ENCODE measurements around the gene KRTAP5-8. TPM values are rescaled to one million over a fixed set of nuclear protein-coding genes. Genes with fewer than 3 reads are reported as not detected.
"Not testable (repeated sequence)": the region's sequence is repeated elsewhere in the genome, so short reads cannot be mapped to it uniquely, and the experiment has no call there.

KRTAP5-8 gene
- not detected in 2 replicates for total RNA-seq (2014; rRNA removed; shearing (Covaris generic))

GRCh38 chr11:71537977-71538665 is at the start of gene KRTAP5-8:
Gene KRTAP5-8 (plus strand): TSS chr11:71538025. CDS start chr11:71538056, 31 bp downstream.
- H3K36me3 ChIP-seq (replicated peaks; ENCODE audit: control insufficient read depth, insufficient read depth, low read length); DNase-seq; H3K4me3 ChIP-seq (ENCODE audit: insufficient read depth, low read depth, low read length); H3K27me3 ChIP-seq (ENCODE audit: control insufficient read depth, insufficient read depth, low read length): not testable (repeated sequence)

- Histone ChIP-seq H3K4me3 (ENCODE audit: insufficient read depth, low read depth, low read length) (no peak overlapping the region), H3K27me3 (ENCODE audit: control insufficient read depth, insufficient read depth, low read length) (no peaks in the 10 kb centered on the region), H3K36me3 (replicated peaks; ENCODE audit: control insufficient read depth, insufficient read depth, low read length) (peaks cover 3% of the 10 kb centered on the region)
- DNase-seq: no peak
Observed at GRCh38 chr11:71488681-71489270, 49.0 kb upstream of the KRTAP5-8 start.

DNA sequence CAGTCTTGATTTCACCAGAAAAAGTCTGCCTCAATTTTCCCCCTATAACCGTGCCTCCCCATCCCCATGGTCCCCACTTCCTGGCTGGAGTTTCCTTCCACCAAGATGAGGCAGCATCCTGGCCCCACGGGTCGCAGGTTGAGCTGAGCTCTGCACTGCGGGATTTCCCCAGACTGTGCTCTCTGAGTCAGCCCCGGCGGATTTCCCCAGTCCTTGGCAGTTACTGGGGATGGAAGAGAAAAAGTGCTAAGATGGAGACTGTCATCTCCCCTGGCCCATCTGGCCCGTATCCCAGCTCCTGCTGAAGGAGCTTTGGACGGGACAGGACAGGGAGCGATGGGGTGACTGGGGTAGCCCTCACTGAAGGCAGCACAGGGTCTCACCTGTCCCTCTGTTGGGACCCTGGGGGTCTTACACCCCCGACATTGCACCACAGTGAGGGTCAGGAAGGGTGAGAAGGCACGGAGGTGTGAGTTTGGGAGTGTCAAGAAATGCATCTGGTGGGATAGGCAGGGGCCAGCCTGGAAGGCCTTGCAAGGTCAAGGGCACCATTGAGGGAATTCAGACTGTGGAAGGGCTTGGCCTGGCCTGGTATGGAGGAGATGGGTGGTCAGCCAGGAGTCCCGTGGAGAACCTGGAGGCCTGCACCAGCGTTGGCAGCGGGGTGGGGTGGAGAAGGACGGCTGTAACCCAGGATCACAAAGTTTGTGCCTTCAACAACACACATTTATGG is 48.3 kb upstream of the KRTAP5-8 start:
- no peak for DNase-seq
- H3K36me3 ChIP-seq (replicated peaks; ENCODE audit: control insufficient read depth, insufficient read depth, low read length): no peaks in the 10 kb centered on the region; the same call in none of the 2 replicates
- H3K4me3 ChIP-seq (ENCODE audit: insufficient read depth, low read depth, low read length): no peak overlapping the region
- H3K27me3 ChIP-seq (ENCODE audit: control insufficient read depth, insufficient read depth, low read length): no peaks in the 10 kb centered on the region

DNA sequence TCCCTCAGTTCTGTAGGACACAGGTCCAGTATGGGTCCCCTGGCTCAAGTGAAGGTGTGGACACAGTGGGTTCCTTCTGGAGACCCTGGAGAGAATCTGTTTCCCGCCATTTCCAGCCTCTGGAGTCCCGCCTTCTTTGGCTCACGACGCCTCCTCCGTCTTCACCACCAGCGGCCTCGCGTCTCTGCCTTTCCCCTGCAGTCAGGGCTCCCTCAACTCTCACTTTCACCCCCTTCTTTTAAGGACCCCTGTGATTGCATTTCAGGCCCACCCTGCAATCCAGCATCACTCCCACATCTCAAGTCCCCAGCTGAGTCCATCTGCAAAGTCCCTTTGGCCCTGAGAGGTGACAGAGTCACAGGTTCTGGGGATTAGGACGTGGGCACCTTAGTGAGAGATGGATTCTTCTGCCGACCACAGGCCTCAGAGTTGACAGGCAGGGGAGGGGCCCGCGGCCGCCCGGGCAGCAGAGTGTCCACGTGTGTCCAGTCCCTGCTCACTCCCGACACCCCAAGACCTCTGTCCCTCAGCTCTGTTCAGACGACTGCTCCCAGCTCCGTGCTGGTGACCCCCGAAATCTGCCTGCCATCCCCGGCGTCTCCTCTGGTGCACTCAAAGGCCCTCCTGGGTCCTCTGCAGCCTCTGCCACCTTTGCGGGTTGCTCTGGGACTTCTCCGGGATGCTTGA is 47.6 kb upstream of the KRTAP5-8 start:
- H3K4me3 ChIP-seq (ENCODE audit: insufficient read depth, low read depth, low read length): no peak overlapping the region
- DNase-seq: no peak
- no peaks in the 10 kb centered on the region for H3K27me3 ChIP-seq (ENCODE audit: control insufficient read depth, insufficient read depth, low read length)
- no peaks in the 10 kb centered on the region; the same call in none of the 2 replicates for H3K36me3 ChIP-seq (replicated peaks; ENCODE audit: control insufficient read depth, insufficient read depth, low read length)

DNA sequence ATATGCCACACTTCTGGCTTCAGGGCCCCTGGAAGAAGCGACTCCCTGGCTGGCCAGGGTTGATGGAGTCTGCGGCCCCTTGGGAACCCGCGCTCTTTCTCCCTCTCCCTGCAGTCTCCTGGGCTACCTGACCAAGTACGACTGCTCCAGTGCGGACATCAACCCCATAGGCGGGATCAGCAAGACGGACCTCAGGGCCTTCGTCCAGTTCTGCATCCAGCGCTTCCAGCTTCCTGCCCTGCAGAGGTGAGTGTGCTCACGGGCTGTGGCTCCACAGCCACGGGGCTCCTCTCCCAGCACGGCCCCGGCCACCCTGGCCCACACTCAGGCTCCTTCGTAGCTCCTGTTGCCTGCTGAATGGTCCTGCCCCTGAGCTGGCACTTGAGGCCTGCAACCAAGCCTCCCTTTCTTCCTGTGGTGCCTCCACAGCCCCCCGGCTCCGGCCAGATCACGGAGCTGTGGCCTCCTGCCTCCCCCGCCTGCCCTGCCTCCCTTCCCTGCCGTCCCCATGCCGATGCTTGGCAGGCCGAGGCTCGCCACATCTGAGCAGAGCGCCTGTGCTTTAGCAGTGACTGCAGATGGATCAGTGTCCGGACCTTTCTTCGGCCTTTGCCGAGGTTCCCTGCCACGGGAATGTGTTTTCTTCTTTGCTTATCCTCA is 47.0 kb upstream of the KRTAP5-8 start:
- H3K36me3 ChIP-seq (replicated peaks; ENCODE audit: control insufficient read depth, insufficient read depth, low read length): no peaks in the 10 kb centered on the region; the same call in none of the 2 replicates

DNA sequence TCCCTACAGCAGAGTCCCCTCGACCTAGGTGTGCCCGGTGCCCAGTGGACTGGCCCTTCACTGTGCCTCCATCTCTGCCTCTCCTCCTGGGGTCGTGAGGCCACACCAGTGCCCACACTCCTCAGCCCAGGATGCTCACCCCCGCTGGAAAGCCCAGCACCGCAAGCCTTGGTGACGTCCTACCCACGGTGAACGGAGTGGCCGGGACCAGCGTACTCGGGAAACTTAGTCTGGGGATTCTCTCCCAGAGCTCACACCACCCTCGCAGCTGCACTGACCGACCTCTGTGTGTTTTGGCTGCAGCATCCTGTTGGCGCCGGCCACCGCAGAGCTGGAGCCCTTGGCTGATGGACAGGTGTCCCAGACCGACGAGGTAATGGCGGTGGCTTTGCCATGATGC is 46.3 kb upstream of the KRTAP5-8 start:
- Histone ChIP-seq H3K27me3 (ENCODE audit: control insufficient read depth, insufficient read depth, low read length) (no peaks in the 10 kb centered on the region), H3K4me3 (ENCODE audit: insufficient read depth, low read depth, low read length) (no peak overlapping the region), H3K36me3 (replicated peaks; ENCODE audit: control insufficient read depth, insufficient read depth, low read length) (no peaks in the 10 kb centered on the region; the same call in none of the 2 replicates)
- DNase-seq: no peak

More for the DNA sequence above, 47.0 kb upstream of the KRTAP5-8 start:
- no peak for DNase-seq
- Histone ChIP-seq H3K27me3 (ENCODE audit: control insufficient read depth, insufficient read depth, low read length) (no peaks in the 10 kb centered on the region), H3K4me3 (ENCODE audit: insufficient read depth, low read depth, low read length) (no peak overlapping the region)

- no peak overlapping the region for H3K4me3 ChIP-seq (ENCODE audit: insufficient read depth, low read depth, low read length)
- H3K27me3 ChIP-seq (ENCODE audit: control insufficient read depth, insufficient read depth, low read length): no peaks in the 10 kb centered on the region
- DNase-seq: no peak
- no peaks in the 10 kb centered on the region; the same call in none of the 2 replicates for H3K36me3 ChIP-seq (replicated peaks; ENCODE audit: control insufficient read depth, insufficient read depth, low read length)
Observed at GRCh38 chr11:71491940-71492339, 45.9 kb upstream of the KRTAP5-8 start.

GRCh38 chr11:71495286-71496230 is 42.3 kb upstream of the KRTAP5-8 start:
- Histone ChIP-seq H3K36me3 (replicated peaks; ENCODE audit: control insufficient read depth, insufficient read depth, low read length) (no peaks in the 10 kb centered on the region; the same call in none of the 2 replicates), H3K27me3 (ENCODE audit: control insufficient read depth, insufficient read depth, low read length) (no peaks in the 10 kb centered on the region), H3K4me3 (ENCODE audit: insufficient read depth, low read depth, low read length) (no peak overlapping the region)
- no peak for DNase-seq

GRCh38 chr11:71496421-71496820 is 41.4 kb upstream of the KRTAP5-8 start:
- DNase-seq: no peak
- no peak overlapping the region for H3K4me3 ChIP-seq (ENCODE audit: insufficient read depth, low read depth, low read length)
- no peaks in the 10 kb centered on the region for H3K27me3 ChIP-seq (ENCODE audit: control insufficient read depth, insufficient read depth, low read length)
- no peaks in the 10 kb centered on the region; the same call in none of the 2 replicates for H3K36me3 ChIP-seq (replicated peaks; ENCODE audit: control insufficient read depth, insufficient read depth, low read length)

GRCh38 chr11:71498091-71498490 is 39.7 kb upstream of the KRTAP5-8 start:
- H3K4me3 ChIP-seq (ENCODE audit: insufficient read depth, low read depth, low read length): no peak overlapping the region
- no peak for DNase-seq

GRCh38 chr11:71499125-71499524 is 38.7 kb upstream of the KRTAP5-8 start:
- no peak for DNase-seq
- H3K27me3 ChIP-seq (ENCODE audit: control insufficient read depth, insufficient read depth, low read length): no peaks in the 10 kb centered on the region
- no peaks in the 10 kb centered on the region; the same call in none of the 2 replicates for H3K36me3 ChIP-seq (replicated peaks; ENCODE audit: control insufficient read depth, insufficient read depth, low read length)
- H3K4me3 ChIP-seq (ENCODE audit: insufficient read depth, low read depth, low read length): no peak overlapping the region

More at GRCh38 chr11:71498091-71498490, 39.7 kb upstream of the KRTAP5-8 start:
- Histone ChIP-seq H3K27me3 (ENCODE audit: control insufficient read depth, insufficient read depth, low read length) (no peaks in the 10 kb centered on the region), H3K36me3 (replicated peaks; ENCODE audit: control insufficient read depth, insufficient read depth, low read length) (no peaks in the 10 kb centered on the region; the same call in none of the 2 replicates)

GRCh38 chr11:71499546-71499945 is 38.3 kb upstream of the KRTAP5-8 start:
- Histone ChIP-seq H3K4me3 (ENCODE audit: insufficient read depth, low read depth, low read length) (no peak overlapping the region), H3K36me3 (replicated peaks; ENCODE audit: control insufficient read depth, insufficient read depth, low read length) (no peaks in the 10 kb centered on the region; the same call in none of the 2 replicates), H3K27me3 (ENCODE audit: control insufficient read depth, insufficient read depth, low read length) (no peaks in the 10 kb centered on the region)
- DNase-seq: no peak

GRCh38 chr11:71500601-71501021 is 37.2 kb upstream of the KRTAP5-8 start:
- Histone ChIP-seq H3K36me3 (replicated peaks; ENCODE audit: control insufficient read depth, insufficient read depth, low read length) (no peaks in the 10 kb centered on the region; the same call in none of the 2 replicates), H3K4me3 (ENCODE audit: insufficient read depth, low read depth, low read length) (no peak overlapping the region), H3K27me3 (ENCODE audit: control insufficient read depth, insufficient read depth, low read length) (no peaks in the 10 kb centered on the region)
- DNase-seq: no peak

Data from H7 (cell line).